Camera-type eye (tissue), 1 donor: ENCODE results near the gene EEF1B2. TPM values are rescaled to one million over a fixed set of nuclear protein-coding genes. Genes with fewer than 3 reads are reported as not detected.

Experiments
- total RNA-seq: library from RNA; depleted of rRNA; stranded (reverse); fragments of >200 nt; gene quantifications from one replicate; pipeline ENCODE4 v1.2.3, GENCODE V29; 2014

The EEF1B2 gene
- total RNA-seq, result 166 TPM

DNA sequence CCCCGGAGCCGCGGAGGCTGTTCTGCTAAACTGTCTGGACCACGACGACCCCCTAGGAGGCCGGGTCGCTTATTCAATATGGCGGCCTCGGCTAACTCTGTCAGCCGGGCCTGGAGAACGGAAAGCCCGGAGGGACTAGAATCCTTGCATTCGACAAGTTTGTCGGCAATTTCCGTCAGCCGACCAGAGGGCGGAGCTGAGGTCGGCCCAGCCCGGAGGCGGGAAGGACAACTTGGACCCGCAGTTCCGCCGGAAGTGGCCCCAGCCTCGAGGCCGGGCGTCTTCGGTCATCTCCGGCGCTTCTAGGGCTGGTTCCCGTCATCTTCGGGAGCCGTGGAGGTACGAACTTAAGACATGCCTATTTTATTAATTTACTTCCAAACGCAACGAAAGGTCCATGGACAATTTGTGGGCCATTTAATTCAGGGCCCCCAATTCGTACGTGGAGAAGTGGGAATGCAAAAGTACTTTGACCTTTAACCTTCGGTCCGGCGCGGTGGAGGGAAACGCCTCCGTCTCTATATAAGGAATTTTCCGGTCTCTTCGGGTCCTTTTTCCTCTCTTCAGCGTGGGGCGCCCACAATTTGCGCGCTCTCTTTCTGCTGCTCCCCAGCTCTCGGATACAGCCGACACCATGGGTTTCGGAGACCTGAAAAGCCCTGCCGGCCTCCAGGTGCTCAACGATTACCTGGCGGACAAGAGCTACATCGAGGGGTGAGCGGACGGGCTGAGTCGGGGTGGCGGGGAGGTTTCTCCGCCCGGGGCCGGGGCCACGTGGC, at the start of gene EEF1B2, which contains the start of gene NDUFS1:
Gene EEF1B2, plus strand, starts transcription at position 550 of the 779 bp plus-strand sequence. Its CDS starts 85 bp downstream, at position 635.
Gene NDUFS1, minus strand, starts transcription at position 99 of the 779 bp plus-strand sequence. CDS start 5,766 bp downstream, outside the sequence.

Other genes starting within 250 kb of the EEF1B2 start
- 37.1 TPM for gene INO80D, start 73.7 kb upstream of the EEF1B2 start, total RNA-seq
- gene NDUFS1, start 451 bp upstream of the EEF1B2 start, total RNA-seq, result 167 TPM
- 40.8 TPM for gene ZDBF2, start 114.8 kb downstream of the EEF1B2 start, total RNA-seq